HPDE6-E6E7 (cell line): Measurements from ENCODE around the gene ALDH5A1.
"Not testable (repeated sequence)": the region's sequence is repeated elsewhere in the genome, so short reads cannot be mapped to it uniquely, and the experiment has no call there.

Source experiments
- DNase-seq: peaks from one replicate; pipeline ENCODE4 v3.0.0; 2011; ENCODE audit warnings: missing footprints; ENCODE audit errors: extremely low spot score

ALDH5A1 gene

GRCh38 chr6:24486065-24486464 lies 8.7 kb upstream of the ALDH5A1 start:
- no peak for DNase-seq

DNA sequence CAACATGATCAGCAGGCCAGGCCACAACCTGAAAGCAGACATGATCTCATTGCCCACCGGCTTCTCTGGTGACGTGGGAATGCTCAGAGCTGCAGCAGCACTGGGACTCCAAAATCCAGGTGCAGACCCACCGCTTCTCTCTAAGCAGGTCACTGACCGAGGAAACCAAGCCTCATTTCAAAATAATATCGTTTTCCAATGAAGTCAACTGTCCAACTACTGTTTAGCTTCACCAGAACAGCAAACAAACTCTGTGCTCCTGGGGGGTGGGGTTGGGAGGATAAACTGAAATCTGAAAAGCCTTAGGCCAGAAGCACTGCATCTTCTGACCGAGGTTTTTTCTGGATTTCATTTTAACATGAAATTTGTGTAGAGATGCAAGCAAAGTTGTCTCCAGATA lies 5.3 kb upstream of the ALDH5A1 start, which contains the start of gene GPLD1:
Gene GPLD1, minus strand, starts transcription at position 109 of the 400 bp plus-strand sequence. Its CDS starts 67 bp downstream, at position 42.
- DNase-seq, result no peak

- no peak for DNase-seq
These were observed 4.9 kb upstream of the ALDH5A1 start for GRCh38 chr6:24489881-24490280.

DNA sequence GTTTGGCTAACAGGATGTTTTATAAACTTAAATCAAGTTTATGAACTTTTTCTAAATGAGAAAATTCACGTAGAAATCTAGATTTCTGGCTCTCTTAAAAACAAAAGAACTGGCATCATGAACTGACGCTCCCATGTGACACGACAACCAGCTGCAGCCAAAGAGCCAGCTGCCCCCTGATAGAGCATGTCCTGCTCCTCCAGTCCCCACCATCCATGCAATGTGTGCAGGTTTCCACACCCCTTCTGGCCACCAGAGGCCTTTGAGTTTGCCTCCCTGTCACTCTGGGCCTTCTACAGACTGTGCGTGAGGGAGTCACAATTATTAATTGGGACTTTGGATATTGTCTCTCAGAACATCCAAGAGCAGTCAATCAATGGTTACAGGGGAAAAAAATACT lies 3.8 kb upstream of the ALDH5A1 start:
- DNase-seq, result no peak

GRCh38 chr6:24492475-24492874 lies 2.3 kb upstream of the ALDH5A1 start:
- no peak for DNase-seq

- DNase-seq, result no peak
These were observed 586 bp upstream of the ALDH5A1 start for GRCh38 chr6:24493945-24494820.

- DNase-seq, result no peak
These were observed 2.6 kb downstream of the ALDH5A1 start for GRCh38 chr6:24497254-24497970.

- DNase-seq, result no peak
These were observed 5.9 kb downstream of the ALDH5A1 start for GRCh38 chr6:24500683-24501082.

DNA sequence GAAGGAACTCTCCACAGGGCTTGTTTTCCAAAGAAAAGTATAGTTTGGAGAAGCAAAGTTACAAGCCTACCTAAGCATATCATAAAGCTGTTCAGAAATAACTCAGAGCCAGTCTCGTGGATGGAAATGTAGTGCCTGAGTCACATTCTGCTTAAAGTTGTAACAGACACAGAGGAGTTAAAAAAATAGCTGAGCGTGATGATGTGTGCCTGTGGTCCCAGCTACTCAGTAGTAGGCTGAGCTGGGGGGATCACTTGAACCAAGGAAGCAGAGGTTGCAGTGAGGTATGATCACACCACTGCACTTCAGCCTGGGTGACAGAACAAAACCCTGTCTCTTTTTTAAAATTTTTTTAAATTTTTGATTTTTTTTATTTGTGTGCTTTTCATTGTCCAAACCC lies 6.6 kb downstream of the ALDH5A1 start:
- DNase-seq, result no peak

GRCh38 chr6:24501914-24502313 lies 7.1 kb downstream of the ALDH5A1 start:
- no peak for DNase-seq

GRCh38 chr6:24504287-24504648 lies 9.5 kb downstream of the ALDH5A1 start:
- DNase-seq, result no peak

- DNase-seq, result peak; percentile 17
These were observed 10.1 kb downstream of the ALDH5A1 start for GRCh38 chr6:24504649-24505586.

DNA sequence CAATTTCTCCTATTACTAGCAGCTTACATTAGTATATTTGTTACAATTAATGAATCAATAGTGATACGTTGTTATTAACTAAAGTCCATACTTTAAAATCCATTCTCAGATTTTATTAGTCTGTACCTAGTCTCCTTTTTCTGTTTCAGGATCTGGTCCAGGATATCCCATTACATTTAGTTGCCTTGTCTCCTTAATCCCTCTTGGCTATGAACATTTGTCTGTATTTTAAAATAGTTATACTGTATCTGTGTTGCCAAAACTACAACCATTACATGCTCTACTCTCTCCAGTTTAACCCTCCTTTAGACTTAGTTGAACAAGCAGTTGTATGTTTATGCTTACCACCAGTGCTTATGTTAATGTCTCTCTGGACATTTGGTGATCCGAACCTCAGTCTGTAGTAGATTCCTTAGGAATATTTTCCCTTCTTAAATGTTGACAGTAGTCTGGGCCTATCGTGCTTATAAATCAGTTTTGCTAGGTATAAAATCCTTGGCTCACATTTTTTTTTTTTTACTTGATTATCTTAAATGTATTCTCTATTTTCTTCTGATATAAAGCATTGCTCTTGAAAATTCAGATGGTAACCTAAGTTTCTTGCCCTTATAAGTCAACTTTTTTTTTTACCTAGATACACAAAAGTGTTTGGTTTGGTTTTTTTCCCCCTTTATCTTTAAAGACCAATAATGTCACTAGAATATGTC lies 12.2 kb downstream of the ALDH5A1 start:
- DNase-seq, result no peak

- DNase-seq, result not testable (repeated sequence)
These were observed 17.2 kb downstream of the ALDH5A1 start for GRCh38 chr6:24511976-24512375.

GRCh38 chr6:24513602-24514001 lies 18.8 kb downstream of the ALDH5A1 start:
- no peak for DNase-seq

DNA sequence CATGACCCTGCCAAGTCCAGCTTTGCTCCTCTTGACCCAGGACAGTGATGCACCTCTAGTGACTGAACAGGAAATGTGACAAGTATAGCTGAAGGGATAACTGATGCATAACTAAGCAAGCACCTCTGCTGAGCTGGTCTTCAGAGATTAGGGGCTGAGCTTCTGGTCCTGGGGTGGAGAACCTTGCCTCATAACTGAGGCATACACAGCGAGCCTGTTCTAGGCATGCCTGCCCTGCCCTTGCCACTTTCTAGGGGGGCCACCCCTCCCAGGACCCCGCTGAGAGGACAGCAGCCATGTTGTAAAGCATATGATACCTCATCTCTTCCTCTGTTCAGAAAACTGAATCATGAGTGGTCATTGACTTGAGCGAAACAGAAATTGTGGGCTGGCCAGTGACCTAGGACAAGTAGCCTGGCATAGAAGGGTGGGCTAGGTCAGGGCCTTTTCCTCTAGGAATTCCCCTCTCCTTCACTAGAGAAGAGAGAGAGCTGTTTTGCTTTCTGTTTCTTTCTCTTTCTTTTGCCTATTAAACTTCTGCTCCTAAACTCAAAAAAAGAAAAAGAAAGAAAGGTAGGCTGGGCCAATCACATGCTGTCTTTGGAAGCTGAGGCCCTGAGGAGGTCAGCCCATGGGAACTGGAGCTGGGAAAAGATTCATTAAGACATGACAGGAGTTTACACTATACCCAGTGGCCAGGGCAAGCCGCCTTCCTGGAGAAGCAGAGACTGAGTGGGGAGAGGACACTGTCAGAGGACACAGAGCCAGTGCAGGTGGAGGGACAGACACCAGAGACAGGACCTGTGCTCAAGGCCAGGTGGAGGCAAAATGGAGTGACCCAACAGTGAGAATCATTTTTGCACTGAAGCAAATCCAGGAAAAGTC lies 23.1 kb downstream of the ALDH5A1 start:
- no peak for DNase-seq

GRCh38 chr6:24520929-24521546 lies 26.3 kb downstream of the ALDH5A1 start:
- DNase-seq, result peak; percentile 81

DNA sequence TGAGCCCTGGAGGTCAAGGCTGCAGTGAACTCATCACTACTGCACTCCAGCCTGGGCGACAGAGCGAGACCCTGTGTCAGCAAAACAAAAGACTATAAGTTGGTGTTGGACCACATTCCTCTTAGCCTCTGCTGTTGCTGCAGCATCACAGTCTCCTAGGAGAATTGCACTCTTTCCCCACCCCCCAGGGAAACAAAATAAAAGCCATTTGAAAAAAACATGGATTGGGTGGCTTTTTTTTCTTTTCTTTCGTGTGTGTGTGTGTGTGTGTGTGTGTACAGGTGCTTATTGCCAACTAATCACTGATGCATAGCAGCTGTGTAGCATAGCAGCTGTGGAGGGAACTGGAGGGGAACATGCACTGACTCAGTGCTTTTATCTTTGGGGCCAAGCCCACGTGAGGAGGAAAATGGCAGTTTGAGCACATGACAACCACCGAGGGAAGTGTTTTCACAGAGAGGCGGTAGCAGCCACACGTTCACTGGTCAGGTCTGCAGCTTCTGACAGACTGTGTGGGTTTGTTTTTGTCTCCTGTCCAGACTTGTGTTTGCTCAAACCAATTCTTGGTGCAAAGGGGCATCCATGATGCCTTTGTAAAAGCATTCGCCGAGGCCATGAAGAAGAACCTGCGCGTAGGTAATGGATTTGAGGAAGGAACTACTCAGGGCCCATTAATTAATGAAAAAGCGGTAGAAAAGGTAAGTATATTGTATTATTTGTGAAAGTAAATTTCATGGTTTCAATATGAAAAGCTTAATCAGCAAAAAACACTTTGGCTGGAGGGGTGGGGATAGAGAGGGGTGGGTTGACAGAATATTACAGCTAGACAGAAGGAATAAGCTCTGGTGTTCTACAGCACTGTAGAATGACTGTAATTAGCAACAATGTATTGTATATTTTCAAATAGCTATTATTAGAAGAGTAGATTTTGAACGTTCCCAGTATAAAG lies 27.7 kb downstream of the ALDH5A1 start:
- no peak for DNase-seq

- no peak for DNase-seq
These were observed 29.6 kb downstream of the ALDH5A1 start for GRCh38 chr6:24524329-24524728.
